GM18951 (cell line): ENCODE measurements around the gene MED12.
"Not testable (repeated sequence)": the region's sequence is repeated elsewhere in the genome, so short reads cannot be mapped to it uniquely, and the experiment has no call there.

Experiments used
- POLR2A ChIP-seq: IDR thresholded peaks from 4 replicates; pipeline ENCODE4 v1.6.1; 2011; ENCODE audit warnings: mild to moderate bottlenecking; ENCODE audit not compliant: insufficient read length, insufficient read depth; ENCODE audit errors: extremely low read depth
- in situ Hi-C: fragments of 300-500 bp; cut with MboI; formaldehyde crosslinking; loops from one replicate; pipeline ENCODE4 v1.12.0; 2022; ENCODE audit warnings: low sequenced_read_pairs, mixed read lengths, inconsistent platforms; ENCODE audit not compliant: unreplicated experiment

MED12 gene

DNA sequence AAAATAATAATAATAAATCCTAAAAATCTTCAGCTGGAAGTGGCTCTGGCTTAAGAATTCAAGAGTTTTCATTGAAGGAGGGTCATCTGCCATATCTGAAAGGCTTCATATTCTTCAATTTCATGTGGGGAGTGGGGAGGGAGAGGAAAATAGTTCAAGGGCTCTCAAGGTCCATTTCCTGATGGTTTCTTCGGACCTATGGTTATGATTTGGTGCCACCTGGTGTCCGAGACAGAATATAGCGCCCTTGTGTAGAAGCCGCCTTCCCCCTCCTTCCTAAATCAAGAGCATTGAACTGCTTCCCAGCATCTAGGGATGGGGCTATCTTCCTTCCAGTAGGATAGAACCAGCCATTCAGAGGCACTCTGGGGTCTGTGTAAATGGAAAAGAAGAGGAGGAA, 60.5 kb downstream of the MED12 start:
- no peak for TF ChIP-seq POLR2A
- in situ Hi-C loops, result no loop called here

DNA sequence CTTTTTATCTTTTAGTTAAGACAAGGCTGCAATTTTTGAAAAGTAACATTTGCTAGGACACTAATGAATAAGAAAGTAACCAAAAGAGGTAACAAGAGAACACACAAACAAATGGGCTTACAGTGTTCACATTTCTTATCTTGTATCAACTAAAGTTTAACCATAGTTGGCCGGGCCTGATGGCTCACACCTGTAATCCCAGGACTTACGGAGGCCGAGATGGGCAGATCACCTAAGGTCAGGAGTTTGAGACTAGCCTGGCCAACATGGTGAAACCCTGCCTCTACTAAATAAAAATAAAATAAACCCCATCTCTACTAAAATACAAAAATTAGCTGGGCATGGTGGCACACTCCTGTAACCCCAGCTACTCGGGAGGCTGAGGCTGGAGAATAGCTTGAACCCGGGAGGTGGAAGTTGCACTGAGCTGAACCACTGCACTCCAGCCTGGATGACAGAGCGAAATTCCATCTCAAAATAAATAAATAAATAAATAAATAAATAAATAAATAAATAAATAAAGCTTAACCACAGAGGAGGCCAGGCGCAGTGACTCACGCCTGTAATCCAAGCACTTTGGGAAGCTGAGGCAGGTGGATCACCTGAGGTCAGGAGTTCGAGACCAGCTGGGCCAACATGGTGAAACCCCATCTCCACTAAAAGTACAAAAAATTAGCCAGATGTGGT, 62.3 kb downstream of the MED12 start:
- in situ Hi-C loops, result not testable (repeated sequence)

DNA sequence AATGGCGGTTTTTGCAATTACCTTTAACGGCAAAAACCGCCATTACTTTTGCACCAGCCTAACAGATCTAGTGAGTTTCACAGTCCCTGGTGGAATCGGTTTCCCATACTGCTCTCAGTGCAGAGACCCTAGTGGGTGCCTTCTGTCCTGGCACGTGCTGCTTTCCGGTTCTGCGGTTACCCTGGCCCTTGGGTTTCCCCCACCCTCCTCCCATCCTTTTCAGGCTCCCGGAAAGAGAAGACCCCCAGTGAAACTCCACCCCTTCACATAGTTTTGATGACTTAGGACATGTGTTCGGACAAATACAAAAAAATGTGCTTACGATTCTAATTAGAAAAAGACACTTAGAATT, 63.1 kb downstream of the MED12 start:
- TF ChIP-seq POLR2A, result no peak
- in situ Hi-C loops, result no loop called here

DNA sequence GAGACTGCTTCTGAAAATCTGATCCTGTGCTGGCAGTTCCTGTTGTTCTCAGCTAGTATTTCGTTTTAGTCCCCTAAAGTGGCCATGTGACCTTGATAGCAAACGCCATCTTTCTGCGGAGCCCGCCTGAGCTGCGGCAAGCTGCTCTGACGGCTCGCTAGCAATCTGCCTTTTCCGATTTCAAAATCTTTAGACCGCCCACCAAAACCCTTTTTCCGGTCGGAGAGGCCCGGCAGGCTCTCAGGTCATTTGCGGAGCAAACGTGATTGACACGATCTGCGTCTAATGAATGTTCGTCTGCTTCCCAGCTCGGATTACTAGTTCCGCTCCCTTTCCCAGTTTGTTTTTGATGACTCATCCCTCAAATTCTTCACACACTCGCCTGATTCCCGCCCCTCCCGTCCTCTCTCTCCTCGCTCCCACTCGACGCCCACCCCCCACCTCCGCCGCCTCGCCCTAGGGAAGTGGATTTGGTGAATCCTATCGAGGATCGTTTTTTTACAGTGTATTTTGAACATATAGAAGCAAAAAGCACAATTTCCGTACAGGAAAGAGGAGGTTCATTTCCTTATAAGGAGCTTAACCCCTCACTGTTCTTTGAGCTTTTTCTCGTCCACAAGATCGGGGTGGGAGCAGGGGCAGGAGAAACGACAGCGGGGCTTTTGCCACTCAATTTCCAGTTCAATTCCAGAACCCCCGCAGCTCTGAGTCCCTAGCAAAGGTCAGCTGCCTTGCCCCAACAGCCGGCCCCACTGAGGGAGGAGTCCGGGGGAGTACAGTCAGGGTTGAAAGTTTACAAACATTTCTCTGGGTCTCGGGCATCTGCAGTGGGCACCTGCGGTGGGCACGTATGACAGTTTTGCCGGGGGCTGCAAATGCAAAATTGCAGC, 63.8 kb downstream of the MED12 start:
- in situ Hi-C loops, result no loop called here
- TF ChIP-seq POLR2A, result peak; percentile 64

DNA sequence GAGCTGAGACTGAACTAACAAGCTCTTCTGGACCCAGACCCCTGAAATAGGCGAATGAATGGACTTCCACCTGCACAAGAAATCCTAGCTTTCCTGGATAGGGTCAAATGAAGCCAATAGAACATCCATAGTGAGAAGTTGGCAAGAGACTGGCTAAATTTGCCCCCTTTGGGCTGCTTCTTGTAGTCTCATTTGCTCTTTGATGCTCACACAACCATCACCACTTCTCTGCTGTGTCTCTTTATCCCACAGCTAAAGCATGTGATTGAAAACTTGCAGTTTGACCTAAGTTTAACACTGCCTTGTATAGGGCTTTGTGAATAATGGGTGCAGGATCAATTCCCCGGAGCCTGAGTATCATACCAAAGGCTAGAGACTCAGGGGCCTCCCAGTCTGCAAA, 64.5 kb downstream of the MED12 start:
- TF ChIP-seq POLR2A, result no peak
- in situ Hi-C loops, result no loop called here

DNA sequence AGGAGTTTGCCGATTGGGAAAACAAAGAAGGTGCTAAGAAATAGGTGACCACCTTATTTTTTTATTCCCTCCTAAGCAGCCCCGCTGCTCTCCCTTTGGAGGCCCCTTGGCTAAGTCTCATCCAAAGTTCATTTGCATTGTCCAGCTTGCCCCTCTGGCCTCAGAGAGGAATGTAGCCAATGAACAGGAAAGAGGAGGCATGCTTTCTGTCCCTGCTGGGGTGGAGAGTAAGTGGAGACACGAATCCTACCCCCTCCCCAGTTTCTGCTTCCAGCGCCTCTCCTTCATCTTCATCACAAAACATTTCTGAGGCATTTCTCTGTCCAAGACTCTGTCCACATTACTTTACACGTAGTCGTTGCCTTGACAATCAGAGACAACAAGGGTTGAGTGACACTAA, 64.9 kb downstream of the MED12 start:
- in situ Hi-C loops, result no loop called here
- TF ChIP-seq POLR2A, result no peak

DNA sequence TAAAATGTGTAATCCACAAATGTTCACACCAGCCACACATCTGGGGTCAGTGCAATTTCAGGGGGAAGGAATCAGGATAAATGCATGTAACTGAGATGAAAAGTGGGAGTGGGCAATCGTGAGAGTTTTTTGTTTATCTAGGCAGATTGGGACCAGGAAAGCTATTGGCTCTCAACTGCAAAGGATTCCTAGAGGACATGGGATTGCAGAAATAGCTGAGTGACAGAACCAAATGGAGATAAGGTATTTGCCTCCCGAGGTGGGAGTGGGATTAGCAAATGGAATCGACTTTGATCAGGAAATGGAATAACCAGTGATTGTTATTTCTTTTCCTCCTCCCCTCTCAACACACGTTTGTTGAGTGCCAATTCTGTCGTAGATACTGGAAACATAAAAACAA, 65.7 kb downstream of the MED12 start:
- no peak for TF ChIP-seq POLR2A
- in situ Hi-C loops, result no loop called here

DNA sequence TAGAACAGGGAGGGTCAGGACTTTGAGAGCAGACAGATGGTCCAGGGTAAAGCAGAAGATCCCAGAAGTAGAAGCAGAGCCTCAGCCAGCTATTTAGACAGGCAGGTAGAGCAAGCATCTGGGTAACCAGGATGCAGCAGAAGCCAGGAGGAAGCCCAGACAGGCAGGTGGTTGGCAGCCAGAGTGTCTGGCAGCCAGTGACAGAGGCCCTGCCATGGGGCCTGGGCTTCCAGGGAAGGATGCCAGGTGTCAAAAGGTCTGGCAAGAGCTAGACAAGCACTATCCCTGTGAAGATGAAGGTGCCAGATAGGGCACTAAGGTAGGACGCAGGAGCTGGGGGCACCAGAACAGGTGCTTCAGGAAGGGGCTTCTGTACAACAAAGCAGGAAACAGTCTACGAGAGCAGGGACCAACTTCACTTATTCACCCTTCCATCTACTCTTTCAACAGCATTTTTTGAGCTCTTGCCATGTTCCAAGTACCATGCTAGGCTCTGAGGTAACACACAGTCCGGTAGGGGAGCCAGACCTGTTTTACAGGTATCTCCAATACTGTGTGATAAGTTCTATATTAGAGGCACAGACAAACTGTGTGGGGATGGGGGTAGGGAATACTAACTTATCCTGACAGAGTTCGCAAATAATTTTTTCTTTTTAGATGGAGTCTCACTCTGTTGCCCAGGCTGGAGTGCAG, 66.6 kb downstream of the MED12 start:
- in situ Hi-C loops, result no loop called here
- no peak for TF ChIP-seq POLR2A

DNA sequence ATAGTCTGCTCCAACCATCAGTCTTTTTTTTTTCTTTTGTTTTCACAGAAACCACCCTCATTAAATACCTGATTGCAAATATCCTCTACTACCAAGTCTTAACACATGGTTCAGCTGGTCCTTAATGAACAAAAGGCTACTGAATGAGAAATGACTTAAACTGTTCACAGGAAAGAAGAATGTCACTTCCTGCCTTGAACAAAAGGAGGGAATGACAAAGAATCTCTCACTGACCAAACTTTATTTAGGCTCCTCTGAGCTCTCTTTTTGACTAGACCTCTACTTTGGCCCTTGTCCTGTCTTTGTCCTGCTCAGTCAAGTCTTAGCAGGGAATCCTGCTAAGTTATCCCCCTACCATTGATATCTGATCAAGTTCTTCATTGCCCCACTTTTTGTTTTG, 72.9 kb downstream of the MED12 start:
- in situ Hi-C loops, result no loop called here
- TF ChIP-seq POLR2A, result no peak
